Epidermal melanocyte (primary cell): ENCODE measurements around the gene FAM193B.
A peak's percentile ranks its signal among the peaks of the same experiment; 100 is the strongest.
"Not testable (repeated sequence)": the region's sequence is repeated elsewhere in the genome, so short reads cannot be mapped to it uniquely, and the experiment has no call there.

ENCODE experiments used
- DNase-seq: peaks from one replicate; pipeline ENCODE4 v3.0.0; 2011; ENCODE audit warnings: low spot score; ENCODE audit not compliant: insufficient read length

The FAM193B gene

GRCh38 chr5:177487975-177488374 is 66.4 kb downstream of the FAM193B start:
- DNase-seq = no peak

GRCh38 chr5:177487144-177487543 is 67.2 kb downstream of the FAM193B start:
- DNase-seq = no peak

DNA sequence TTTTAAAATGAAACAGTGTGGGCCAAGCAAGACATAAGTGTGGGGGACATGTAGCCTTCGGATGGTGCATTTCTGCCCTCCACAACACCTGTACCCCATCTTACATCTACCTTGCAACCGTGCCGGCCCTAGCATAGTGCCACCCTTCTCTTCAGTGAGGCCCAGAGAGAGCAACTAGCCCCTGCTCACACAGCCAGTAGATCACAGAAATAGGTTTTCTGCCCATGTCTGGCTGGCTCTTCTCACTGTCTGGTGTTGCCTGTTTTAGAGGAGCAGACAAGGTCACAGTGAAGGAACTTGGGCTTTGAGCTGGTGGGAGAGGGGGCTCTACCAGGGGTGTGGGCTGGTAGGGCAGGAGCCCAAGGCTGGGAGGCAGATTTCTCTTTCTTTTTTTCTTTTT is 68.1 kb downstream of the FAM193B start:
- DNase-seq = no peak

DNA sequence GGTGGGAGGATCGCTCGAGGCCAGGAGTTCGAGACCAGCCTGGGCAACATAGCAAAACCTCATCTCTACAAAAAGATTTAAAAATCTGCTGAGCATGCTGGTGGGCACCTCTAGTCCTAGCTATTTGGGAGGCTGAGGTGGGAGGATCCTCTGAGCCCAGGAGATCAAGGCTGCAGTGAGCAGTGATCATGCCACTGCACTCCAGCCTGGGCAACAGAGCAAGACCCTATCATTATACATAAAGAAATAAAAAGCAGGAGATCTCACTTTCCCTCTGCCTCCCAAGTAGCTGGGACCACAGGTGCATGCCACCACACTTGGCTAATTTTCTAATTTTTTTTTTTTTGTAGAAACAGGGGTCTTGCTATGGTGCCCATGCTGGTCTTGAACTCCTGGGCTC is 68.6 kb downstream of the FAM193B start:
- DNase-seq = not testable (repeated sequence)

DNA sequence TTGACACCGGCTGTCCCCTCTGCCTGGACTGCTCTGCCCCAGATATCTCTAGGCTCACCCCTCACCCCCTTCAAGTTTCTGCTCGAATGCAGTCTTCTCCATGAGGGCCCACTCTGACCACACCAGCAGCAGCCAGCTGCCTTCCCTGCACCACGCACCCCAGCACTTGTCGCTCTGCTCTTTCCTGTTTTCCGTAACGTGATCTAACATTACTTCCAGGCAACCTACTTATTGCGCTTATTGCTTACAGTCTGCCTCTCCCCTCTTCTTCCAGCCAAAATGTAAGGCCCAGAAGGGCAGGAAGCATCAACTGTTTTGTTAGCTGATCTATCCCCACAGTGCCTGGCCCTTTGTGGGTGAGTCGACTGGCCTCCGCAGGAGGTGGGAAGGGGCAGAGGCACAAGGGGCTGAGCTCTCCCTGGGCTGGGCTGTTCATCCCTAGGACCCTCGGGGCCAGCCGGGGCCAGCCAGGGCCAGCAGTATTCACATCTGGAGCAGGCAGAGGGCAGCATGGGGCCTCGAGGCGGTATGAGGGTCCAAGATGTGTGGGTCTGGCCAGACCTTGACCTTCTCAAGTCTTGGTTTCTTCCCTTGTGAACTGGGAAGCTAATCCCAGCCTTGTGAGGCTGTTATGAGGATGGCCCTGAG is 69.3 kb downstream of the FAM193B start:
- DNase-seq = no peak

- DNase-seq = no peak
Observed at GRCh38 chr5:177483994-177484901, 70.1 kb downstream of the FAM193B start.

- no peak for DNase-seq
Observed at GRCh38 chr5:177483042-177483441, 71.3 kb downstream of the FAM193B start.

DNA sequence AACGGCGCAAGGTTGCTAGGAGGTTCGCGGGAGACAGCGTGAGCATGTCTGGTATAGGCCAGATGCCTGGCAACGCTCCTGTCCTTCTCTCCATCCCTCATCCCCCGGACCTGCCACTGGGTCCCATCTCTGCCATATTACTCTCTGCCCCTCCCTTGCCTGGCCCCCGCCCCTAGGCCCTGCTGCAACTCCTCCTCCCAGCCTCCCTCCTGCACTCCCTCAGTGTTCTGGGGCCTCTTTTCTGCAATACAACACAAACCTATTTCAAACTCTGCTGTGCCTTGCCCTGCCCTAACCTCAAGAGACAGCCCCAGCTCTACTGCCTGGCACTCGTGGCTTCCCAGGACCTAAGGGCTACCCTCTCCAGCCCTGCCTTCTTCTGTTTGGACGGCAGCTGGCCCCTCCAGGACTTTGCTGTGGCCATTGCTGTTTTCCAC is 72.0 kb downstream of the FAM193B start:
- DNase-seq = no peak

DNA sequence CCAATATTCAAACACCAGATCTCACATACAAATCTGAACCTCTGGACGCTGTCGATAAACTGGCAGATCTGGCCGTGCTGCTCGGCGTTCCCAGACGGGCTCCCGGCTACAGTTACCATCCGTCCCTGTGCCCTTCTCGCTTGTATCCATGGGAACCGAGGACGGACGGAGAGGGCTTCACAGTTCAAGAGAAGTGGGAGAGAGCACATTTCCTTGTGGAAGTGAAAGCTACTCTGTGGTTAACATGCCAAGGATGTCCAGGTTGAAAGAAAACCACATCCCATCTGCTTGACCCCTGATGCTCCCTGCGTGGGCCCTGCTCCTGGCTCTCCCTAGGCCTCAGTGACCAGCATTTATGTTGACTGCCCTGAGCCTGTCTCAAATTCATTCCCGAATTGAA is 74.6 kb downstream of the FAM193B start:
- DNase-seq = no peak

GRCh38 chr5:177478711-177479646 is 75.4 kb downstream of the FAM193B start:
- DNase-seq = no peak

DNA sequence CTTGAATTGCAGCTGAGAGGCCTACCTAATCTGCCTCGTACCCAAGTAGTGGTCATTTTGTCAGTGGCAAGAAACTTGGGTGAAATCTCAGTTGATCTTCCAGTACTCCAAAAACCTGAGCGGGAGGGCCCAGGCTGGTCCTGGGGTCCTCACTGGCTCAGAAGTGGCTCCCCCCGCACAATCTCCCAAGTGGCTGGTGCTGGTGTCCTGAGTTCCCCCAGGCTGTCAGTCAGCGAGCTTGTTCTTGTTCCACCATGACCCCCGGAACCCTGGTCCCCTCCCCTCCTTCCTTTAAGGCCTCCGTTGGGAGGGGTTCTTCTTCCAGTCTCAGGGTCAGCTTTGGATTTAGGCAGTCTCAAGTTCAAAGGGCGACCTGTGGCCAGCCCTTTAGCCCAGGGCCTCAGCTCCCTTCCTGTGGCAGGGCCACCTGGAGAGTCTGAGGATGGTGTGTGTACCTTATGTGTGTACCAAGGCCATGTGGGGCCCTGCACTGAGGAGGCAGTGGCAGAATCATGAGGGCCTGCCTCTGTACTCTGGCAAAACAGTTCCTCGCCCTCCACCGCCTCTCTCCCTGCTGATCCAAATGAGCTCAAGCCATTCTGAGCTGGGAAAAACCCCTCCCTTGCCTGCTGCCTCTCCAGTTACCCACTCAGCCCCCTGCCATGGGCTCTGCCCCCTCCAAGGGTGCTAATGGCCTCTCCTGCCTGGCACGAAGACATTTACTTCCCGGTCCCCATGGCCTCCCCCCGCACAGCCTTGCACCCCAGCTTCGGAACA is 76.5 kb downstream of the FAM193B start:
- no peak for DNase-seq

GRCh38 chr5:177476531-177477233 is 77.7 kb downstream of the FAM193B start:
- DNase-seq = no peak

GRCh38 chr5:177475563-177476427 is 78.6 kb downstream of the FAM193B start:
- DNase-seq = no peak

GRCh38 chr5:177474846-177475562 is 79.4 kb downstream of the FAM193B start:
- no peak for DNase-seq

DNA sequence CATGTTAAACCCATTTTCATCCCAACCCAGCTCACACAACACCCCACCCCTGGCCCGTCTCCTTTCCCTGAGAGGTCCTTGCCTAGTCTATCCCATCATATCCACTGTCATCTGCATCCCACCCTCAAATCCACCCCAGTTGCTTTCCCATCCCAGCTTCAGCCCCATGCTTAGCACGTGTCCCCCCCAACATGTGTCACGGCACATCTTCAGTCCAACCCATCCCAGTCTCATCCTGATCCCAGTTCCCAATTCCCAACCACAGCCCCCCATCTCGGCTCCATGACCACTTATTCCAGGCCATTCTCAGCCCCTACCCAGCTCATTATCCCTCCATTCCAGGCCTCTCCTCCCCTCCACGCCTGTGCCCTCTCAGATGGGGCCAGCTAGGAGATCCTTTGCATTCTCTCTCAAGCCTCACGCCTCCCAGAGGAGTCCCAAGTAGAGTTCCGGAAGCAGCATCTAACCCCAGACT is 80.3 kb downstream of the FAM193B start:
- no peak for DNase-seq

DNA sequence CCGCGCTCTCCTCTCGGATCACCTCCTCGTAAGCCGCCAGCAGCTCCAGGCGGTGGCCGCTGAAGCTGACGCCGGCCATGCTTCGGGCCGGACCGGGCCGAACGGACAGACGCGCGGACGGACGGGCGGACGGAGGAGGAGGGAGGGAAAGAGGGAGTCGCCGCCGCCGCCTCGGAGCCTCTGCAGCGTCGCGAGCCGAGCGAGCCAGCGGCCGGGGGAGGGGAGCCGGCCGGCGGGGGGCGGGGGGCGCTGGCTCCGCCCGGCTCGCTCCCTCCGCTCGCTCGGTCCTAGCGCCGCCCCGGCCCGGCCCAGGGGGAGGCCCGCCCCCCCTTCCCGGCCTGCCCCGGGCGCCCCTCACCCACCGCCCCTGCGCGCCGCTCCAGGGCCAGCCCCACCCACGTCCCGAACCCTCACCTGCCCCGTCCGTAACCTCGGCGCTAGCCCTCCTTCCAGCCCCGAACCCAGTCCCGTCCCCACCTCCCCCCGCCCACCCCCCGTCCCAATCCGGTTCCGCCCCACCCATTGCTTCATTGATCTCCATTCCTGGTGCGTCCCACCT is 80.8 kb downstream of the FAM193B start, which contains the start of gene DBN1:
TSS of gene DBN1 (minus strand) at position 192 of the 559 bp plus-strand sequence. CDS start at position 79, 113 bp downstream.
- DNase-seq = peak; percentile 93

DNA sequence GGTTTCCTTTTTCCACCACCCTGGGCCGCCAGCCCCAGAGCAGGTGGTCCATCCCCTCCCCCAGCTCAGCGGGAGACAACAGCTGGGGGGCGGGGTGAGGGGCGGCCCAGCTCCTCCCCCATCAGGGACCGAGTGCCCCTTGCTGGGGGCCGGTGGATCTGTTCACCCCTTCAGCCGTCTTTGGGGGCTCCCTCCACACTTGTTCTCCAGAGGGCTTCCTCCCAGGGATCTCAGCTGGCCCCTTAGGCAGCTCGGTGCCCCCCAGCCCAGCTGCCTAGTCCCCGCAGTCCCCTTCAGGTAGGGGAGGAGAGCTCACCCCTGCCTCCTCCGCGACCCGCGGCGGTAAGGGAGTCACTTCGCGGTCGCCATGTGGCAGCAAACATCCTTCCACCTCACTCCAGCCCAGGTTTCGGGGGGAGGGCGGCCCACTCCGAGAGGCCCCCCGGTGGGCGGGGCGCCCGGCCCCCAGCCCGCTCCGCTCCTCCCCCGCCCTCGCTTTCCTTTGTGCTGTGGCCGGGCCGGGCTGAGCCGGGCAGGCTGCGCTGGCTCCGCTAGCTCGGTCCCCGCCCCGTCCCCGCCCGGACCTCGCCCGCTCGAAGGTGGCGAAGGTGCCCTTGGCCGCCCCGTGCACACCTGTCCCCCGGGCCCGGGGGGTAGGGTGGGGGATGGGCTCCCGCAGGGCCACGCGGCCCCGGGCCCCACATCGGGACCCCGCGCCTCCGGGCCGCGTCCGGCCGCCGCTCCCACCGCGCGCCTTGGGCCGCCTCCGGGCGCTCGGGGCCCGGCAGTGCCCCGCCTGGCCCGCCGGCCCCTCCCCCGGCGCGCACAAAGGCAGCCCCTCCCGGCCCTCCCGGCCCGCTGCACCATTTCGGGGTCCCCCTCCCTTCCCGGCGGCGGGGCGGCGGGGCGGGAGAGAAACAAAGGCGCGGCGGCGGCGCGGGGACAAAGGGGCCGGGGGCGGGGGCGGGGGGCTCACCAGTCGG is 81.6 kb downstream of the FAM193B start:
- DNase-seq = no peak
